Erythroblast (primary cell): ENCODE data around the gene SERPINF2.

Source experiments
- GATA1 ChIP-seq: IDR thresholded peaks from 2 replicates; pipeline ENCODE4 v1.6.1; 2011; ENCODE audit warnings: low read depth, mild to moderate bottlenecking, control low read depth, low read length, moderate library complexity
- POLR2A ChIP-seq: IDR thresholded peaks from 2 replicates; pipeline ENCODE4 v1.6.1; 2011; ENCODE audit warnings: mild to moderate bottlenecking, low read length

DNA sequence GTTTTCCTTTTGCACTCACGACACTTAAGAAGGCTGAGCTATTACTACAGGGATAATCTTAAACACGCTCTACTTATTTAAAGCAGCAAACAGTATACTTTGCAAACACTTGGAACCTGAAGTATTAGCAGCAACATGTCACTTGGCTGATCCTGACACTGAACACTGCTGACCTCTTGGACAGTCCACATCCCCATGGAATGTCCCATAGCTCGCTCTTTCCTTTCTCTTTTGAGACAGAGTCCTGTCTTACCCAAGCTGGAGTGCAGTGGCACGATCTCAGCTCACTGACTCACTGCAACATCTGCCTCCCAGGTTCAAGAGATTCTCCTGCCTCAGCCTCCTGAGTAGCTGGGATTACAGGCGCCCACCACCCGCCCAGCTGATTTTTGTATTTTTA lies 60.6 kb downstream of the SERPINF2 start:
- no peak for TF ChIP-seq POLR2A
- TF ChIP-seq GATA1: no peak
